ENCODE data around the gene WFS1.

The WFS1 gene

GRCh38 chr4:6262176-6262575, 7.5 kb upstream of the WFS1 start:
- no peak for DNase-seq

DNA sequence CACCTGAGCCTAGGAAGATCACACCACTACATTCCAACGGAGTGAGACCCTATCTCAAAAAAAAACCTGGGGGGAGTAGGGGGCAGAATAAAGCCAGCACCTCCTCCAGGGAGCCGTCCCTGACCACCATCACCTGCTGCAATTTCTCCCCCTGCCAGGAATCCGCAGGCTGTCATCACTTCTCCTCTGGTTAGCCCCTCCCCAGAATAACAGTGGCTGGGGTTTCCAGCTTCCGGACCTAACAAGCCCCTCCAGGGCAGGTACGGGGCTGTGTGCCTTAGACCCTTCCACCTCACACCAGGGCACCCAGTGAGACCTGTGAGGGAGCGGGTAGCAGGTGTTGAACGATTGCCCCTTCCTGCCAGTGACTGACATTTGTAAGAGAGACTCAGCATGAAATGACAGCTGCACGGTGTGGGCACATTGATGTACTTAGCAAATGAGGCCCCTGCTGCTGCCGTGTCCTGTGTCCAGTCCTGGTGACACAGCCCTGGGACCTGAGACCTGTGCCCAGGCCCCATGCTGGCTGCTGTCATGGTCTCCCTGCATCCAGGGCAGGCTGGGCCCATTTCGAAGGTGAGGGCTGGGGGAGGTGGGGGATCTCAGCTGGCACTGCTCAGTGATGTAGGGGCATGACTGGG, 6.7 kb upstream of the WFS1 start:
- DNase-seq: no peak

DNA sequence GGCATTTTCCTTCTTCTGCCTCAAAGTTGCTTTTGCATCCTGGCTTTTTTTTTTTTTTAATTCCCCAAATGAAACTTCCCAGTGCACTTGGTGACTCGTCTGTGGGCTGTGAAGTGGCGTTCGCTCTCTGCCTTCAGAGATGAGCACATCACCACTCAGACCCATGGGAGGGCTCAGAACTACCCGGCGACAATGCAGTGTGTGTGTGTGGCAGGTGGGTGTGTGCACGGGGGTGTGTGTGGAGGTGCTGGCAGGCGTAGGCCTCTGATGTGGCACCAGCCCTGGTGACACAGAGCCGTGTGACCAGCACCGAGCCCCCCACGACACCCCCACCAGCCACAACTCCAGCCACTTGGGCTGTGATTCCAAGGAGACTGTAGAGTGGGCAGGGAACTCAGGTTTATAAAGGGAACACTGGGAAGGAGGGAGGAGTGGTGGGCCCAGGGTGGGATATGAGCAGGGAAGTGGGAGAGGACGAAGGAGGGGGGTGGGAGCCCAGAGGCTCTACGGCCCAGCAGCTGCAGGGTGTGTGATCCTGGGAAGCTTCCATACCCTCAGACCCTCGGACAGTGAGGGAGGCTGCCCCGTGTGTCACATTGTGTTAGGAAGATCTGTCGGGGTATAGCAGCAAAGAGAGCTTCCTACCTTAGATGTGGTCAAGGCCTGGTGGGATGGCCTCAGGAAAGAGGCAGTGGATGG, 6.0 kb upstream of the WFS1 start:
- DNase-seq: no peak

DNA sequence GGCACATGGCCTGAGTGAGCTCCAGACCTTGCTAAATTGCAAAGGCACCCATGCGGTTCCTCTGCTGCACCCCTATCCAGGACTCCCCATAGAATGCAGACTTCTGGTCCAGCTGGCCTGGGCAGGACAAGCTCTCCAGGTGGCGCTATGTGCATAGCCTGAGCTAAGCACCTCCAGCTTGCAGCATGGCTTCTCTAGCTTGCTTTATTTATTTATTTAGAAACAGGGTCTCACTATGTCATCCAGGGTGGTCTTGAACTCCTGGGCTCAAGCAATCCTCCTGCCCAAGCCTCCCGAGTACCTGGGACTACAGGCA, 5.5 kb upstream of the WFS1 start:
- no peak for DNase-seq

DNA sequence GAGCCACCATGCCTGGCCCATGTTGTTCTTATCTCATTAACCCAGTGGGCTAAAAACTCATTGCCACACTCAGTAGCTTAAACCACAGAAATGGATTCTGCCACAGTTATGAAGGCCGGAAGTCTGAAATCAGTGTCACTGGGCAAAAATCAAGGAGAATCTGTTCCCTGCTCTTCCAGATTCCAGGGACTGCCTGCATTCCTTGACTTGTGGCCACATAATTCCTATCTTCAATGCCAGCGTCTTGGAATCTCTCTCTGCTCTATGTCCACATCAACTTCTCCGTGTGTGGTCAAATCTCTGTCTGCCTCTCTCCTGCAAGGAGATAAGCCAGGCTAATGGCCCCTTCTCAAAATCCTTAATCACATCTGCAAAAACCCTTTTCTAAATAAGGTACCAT, 4.1 kb upstream of the WFS1 start:
- no peak for DNase-seq

- no peak for DNase-seq
Observed at GRCh38 chr4:6267573-6267972, 2.1 kb upstream of the WFS1 start.

DNA sequence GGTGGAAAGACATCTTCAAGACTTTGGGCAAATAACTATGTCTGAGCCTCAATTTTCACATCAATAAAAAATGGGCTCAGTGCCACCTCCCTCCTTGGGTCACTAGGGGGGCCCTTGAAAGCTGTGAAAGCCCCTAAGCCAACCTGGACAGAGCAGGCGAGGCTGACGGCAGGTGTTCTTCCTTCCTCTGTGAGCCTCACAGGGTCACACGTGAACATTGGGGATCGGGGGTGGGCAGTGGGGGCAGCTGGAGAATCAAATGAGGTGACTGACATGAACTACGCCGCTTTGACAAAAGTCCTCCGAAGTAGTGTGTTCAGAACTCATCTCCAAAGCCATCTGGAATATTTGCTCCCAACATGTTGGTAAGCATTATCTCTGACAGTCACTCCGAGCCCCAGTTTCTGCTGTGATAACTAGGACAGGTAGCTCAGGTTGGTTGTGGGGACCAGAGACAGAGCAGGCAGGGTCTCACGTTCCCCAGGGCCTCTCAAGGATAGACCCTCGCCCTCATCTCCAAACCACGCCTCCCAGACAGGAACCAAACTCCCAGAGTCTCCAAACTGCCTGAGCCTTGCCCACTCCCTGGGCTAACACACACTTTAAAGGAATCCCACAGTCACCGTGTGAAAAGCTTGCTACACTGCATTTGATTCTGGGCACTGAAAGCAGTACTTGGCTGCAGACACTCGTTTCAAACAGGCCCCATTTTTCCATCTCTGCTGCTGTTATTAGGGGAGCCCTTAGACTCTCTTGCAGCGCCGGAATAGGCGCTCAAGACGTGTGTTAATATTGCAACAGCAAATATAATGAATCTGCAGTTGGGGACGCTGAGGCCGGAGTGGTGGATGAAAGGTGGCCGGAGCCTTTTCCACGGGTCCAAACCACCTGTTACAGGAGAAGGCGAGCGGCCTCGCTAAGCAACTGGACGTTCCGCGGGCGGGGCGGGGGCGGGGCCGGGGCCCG, 717 bp upstream of the WFS1 start:
- DNase-seq: no peak

DNA sequence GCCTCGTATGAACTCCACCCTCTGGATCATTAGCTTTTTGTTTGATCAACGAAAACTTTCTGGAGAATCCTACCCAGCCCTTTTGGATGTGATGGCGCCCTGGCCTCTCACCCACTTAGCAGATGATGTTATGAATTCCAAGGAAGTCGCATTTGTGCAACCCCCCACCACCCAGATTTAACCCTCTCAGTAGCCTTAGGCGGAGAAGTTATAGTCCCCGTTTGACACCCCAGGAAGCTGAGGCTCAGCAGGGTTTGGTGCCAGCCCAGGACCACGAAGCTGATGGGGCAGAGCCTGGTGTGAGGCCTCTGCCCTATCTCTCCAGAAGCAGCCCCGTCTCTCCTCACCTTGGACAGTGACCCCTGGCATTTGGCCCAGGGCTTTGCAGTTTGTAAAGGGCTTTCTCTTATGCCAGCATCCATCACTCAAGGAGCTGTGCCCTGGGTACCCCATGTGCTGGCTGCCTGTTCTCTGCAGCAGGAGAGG, 1.0 kb downstream of the WFS1 start:
- no peak for DNase-seq

- no peak for DNase-seq
Observed at GRCh38 chr4:6271206-6271605, 1.6 kb downstream of the WFS1 start.

- no peak for DNase-seq
Observed at GRCh38 chr4:6271701-6272465, 2.2 kb downstream of the WFS1 start.

GRCh38 chr4:6272863-6273660, 3.4 kb downstream of the WFS1 start:
- DNase-seq: no peak

GRCh38 chr4:6273661-6273990, 4.0 kb downstream of the WFS1 start:
- no peak for DNase-seq

GRCh38 chr4:6275351-6275750, 5.7 kb downstream of the WFS1 start:
- no peak for DNase-seq

- no peak for DNase-seq
Observed at GRCh38 chr4:6275898-6276806, 6.5 kb downstream of the WFS1 start.

- no peak for DNase-seq
Observed at GRCh38 chr4:6277139-6277802, 7.6 kb downstream of the WFS1 start.

DNA sequence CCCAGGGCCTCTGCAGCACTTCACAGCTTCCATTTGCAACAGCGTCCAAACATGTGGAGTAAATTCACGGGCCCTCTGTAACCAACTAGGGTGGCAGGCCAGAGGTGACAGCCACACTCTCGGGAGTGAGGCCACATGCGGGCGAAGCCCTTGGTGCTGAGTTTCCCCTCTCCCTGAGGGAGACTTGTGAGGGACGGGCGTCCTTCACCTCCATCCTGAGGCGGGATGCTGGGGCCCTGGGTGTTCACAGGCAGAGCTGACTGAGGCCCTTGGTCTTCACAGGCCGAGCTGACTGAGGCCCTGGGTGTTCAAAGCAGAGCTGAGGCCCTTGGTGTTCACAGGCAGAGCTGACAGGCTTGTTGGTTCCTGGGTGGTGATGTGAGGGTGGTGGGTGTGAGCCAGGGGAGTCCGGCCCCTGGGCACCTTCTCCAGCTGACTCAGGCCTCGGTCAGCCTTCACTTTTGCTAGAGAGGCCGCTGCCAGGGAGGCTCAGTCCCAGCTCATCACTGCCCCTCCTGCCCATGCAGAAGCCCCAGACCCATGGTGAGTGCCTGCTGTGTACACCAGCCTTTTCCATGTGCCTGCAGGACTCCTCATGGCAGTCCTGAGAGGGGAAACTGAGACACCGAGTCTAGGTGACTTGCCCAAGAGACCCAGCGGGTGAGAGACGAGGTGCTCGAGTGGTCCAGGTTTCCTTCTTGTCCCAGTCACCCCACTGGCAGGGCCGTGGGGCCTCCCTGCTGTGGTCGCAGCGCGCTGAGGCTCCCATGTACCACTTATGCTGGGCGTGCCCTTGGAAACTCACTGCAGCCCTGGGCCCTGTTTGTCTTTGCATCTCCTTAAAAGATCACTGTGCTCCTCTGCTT, 8.5 kb downstream of the WFS1 start:
- DNase-seq: no peak

GRCh38 chr4:6278801-6279197, 9.1 kb downstream of the WFS1 start:
- no peak for DNase-seq

GRCh38 chr4:6279582-6280289, 10.1 kb downstream of the WFS1 start:
- DNase-seq: no peak
